Motor neuron (in vitro differentiated cells): ENCODE measurements around the gene FAM107B. TPM values are rescaled to one million over a fixed set of nuclear protein-coding genes. Genes with fewer than 3 reads are reported as not detected.
A peak's percentile ranks its signal among the peaks of the same experiment; 100 is the strongest.

ENCODE experiments used
- ATAC-seq, 8 experiments: fragments of 200-7000 bp; cut with Tn5 transposase; replicated peaks in 6 of 8; 2 replicates each; pipeline ENCODE4 v1.8.0; 2021; ENCODE audit warnings: mild to moderate bottlenecking in 8 of 8, moderate library complexity in 8 of 8
- H3K27ac ChIP-seq, 2 donors: fragments of 250-450 bp; sonication (Bioruptor Pico); 2 replicates each; pipeline ENCODE4 v1.9.0; 2021; ENCODE audit warnings: antibody characterized with exemption in 2 of 2, mild to moderate bottlenecking in 2 of 2, moderate library complexity in 1 of 2
- H3K4me1 ChIP-seq, 2 donors: fragments of 250-450 bp; sonication (Bioruptor Pico); replicated peaks in 1 of 2; 2 replicates each; pipeline ENCODE4 v1.6.1; 2021; ENCODE audit warnings: antibody characterized with exemption in 2 of 2, mild to moderate bottlenecking in 2 of 2, moderate library complexity in 1 of 2
- H3K4me3 ChIP-seq, 5 donors: fragments of 250-450 bp; sonication (Bioruptor Pico); 2 replicates each; pipeline ENCODE4 v1.9.0; 2021; ENCODE audit warnings: antibody characterized with exemption in 5 of 5, mild to moderate bottlenecking in 5 of 5, moderate library complexity in 4 of 5
- WGBS, 10 experiments: fragments of 450-650 bp; shearing (Covaris generic); methylation state at CpG; one replicate each; pipeline ENCODE4 v1.0.0; 2022; 5-methylcytosine and 5-hydroxymethylcytosine counted together
- in situ Hi-C, 9 experiments: fragments of 400-800 bp; cut with MboI; loops; one replicate each; pipeline ENCODE4 v1.15.0; 2021; ENCODE audit warnings: low sequenced_read_pairs in 9 of 9, low pct_unique_long_range_greater_than_20kb in 2 of 9; ENCODE audit not compliant: unreplicated experiment in 9 of 9
- total RNA-seq, 8 experiments: library from RNA; unstranded; fragments of 300-600 nt; gene quantifications; 2 replicates each; pipeline versions ENCODE4 v1.2.3 to v1.2.4, GENCODE V29; 2022

FAM107B gene
- total RNA-seq, 8 experiments from 2014 or later: 2.0 to 60.4 (median 25.4) TPM

DNA sequence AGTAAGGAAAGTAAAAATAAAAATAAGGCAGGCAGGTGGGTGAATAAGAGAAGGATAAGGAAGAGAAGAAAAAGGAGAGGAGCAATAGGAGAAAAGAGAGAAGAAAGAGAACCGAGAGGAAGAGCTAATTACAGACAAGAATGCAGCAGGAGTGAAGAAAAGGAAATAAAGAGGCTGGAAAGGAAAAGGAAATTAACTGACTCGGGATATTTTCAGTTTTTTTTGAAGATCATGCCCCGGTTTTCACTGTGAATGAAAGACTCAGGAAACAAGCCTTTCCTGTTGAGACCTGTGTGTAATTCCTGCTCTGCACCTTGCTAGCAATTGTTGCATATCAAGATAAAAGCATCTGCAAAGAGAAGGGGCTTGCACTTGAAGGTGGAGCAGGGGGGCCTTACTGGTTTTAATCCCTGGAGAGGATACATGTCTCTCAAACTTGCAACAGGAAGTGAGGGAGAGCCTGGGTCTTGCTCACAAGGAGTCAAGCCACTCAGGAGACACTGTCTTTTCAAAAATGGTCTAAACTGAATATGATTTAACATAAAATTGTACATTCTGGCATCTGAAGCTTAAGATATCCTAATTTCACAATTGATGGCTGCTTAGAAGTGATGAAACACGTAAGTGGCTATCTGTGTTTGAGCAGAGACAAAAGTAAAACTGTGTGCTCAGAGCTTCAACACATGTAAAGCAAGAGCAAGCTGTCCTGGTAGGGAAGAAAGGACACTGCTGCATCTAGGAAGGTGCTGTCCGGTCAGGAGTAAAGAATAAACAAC lies 157.6 kb downstream of the FAM107B start:
- Histone ChIP-seq H3K4me1 (peaks cover 0 to 2% of the 10 kb centered on the region in 2 donors), H3K4me3 (no peak overlapping the region), H3K27ac (no peak overlapping the region)
- WGBS, 10 experiments: 38 to 89% (median 62%) methylated on average over 2 to 5 of the region's 5 CpGs
- in situ Hi-C loops: no loop called here
- ATAC-seq: no peak

DNA sequence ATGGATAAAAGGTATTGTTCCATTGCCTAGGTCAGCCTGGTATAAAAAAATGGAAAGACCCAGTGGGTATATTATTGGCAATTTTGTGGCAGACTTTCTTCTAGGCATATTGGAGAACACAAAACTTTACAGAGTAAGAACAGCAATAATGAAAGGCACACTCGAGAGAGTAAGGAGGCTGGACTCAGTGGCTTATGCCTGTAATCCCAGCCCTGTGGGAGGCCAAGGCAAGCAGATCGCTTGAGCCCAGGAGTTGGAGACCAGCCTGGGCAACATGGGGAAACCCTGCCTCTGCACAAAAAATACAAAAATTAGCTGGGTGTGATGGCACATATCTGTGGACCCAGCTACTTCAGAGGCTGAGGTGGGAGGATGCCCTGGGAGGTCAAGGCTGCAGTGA lies 158.2 kb downstream of the FAM107B start:
- Histone ChIP-seq H3K4me1 (peaks cover 0 to 9% of the 10 kb centered on the region in 2 donors), H3K27ac (no peak overlapping the region), H3K4me3 (no peak overlapping the region)
- 60 to 92% (median 79%) methylated on average over 1 to 2 of the region's 2 CpGs; no CpG with 5 or more reads in 2 of the 10 experiments for WGBS, 10 experiments
- in situ Hi-C loops: no loop called here
- ATAC-seq: no peak

DNA sequence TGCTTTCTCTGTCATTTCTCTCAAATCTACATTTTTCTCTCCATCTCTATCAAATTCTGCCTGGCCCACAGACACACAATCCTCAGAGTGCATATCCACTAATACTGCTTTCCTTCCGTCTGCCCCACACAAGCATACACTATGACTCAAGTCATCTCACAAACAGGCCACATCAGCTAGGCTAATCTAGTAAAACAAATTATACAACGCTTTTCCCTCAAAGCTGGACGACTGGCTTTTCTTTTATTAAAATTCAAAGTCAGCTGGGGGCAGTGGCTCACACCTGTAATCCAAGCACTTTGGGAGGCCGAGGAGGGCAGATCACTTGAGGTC lies 161.1 kb downstream of the FAM107B start:
- in situ Hi-C loops: no loop called here
- no peak for ATAC-seq
- 43 to 100% (median 91%) methylated on average over 2 to 4 of the region's 4 CpGs; no CpG with 5 or more reads in 4 of the 10 experiments for WGBS, 10 experiments

DNA sequence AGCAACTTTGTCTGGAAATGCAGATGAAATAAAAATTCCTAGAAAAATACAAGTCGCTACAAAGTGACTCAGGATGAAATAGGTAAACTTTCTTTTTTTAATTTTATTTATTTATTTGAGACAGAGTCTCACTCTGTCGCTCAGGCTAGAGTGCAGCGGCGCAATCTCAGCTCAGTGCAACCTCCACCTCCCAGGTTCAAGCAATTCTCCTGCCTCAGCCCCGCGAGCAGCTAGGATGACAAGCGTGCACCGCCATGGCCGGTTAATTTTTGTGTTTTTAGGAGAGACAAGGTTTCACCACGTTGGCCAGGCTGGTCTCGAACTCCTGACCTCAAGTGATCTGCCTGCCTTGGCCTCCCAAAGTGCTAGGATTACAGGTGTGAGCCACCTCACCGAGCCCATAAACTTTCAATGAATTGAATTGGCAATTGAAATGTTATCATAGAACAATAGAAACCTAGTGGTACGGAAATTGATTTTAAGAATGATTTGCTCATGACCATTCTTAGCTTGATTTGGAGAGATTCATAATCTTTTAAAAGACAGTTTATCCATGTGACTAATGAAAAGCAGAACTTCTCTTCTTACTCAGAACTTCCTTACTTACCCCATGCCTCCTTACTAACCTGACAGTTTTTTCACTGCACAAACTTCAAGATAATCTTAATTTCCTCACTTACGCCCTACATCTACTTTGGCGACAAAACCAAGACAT lies 161.7 kb downstream of the FAM107B start:
- Histone ChIP-seq H3K27ac (no peak overlapping the region), H3K4me3 (no peak overlapping the region), H3K4me1 (peaks cover 4 to 9% of the 10 kb centered on the region in 2 donors)
- no peak for ATAC-seq
- WGBS, 10 experiments: 76 to 100% (median 92%) methylated on average over 2 to 15 of the region's 15 CpGs
- in situ Hi-C loops: no loop called here

More for the DNA sequence above, 161.1 kb downstream of the FAM107B start:
- H3K27ac ChIP-seq: no peak overlapping the region
- H3K4me3 ChIP-seq: no peak overlapping the region
- H3K4me1 ChIP-seq: peaks cover 0 to 9% of the 10 kb centered on the region in 2 donors

DNA sequence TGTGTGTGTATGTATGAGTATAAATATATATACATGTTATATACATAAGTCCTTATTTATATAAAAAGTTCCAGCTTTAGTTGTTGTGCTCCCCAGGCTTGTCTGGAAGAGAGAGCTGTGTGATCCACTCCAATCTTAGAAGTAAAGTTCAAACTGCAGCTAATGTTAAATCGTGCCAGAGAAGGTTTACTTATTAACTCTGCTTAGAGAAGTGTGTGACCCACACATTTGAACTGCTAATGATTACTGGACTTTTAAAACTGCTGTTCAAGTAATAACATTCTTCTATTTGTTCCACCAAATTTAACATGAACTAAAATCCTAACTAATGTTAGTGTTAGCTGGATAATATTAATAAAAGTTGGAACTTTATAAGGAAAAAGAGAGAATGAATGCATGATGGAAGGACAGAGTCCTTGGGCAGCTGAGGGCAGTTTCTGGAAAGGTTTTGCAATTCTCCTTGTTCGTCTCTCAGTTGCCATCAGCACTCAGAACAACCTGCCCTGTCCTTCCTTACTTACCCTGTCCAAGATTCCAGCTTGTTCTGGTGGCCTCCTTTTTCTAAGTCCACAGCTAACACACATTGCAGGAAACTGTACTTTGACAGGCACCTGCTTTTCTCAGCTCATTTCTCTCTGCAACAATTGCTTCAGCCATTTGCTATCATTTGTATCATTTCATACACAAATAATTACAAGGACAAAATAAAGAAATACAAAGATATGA lies 162.6 kb downstream of the FAM107B start:
- peaks cover 9 to 12% of the 10 kb centered on the region in 2 donors for H3K4me1 ChIP-seq
- in situ Hi-C loops: no loop called here
- H3K4me3 ChIP-seq: no peak overlapping the region
- ATAC-seq: no peak
- no peak overlapping the region for H3K27ac ChIP-seq
- 0 to 43% (median 0%) methylated on average over 1 to 2 of the region's 2 CpGs; no CpG with 5 or more reads in 3 of the 10 experiments for WGBS, 10 experiments

DNA sequence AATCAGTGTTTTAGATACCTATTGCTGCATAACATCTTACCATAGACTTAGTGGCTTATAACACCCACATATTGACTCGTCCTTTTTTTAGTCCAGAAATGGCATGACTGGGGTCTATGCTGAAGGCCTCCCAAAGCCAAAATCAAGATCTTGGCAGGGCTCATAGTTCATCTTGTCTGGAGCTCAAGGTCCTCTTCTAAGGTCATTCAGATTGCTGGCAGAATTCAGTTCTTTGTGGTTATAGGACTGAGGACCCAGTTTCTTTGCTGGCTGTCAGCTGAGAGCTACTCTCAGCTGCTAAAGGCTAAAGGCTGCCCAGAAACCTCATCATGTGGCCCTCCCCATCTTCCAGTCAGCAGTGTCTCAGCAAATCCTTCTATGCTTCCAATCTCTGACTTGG lies 165.5 kb downstream of the FAM107B start:
- peaks cover 9 to 17% of the 10 kb centered on the region in 2 donors for H3K4me1 ChIP-seq
- H3K27ac ChIP-seq: no peak overlapping the region
- in situ Hi-C loops: no loop called here
- 20 to 80% (median 56%) methylated on average over 1 of the region's 1 CpG; no CpG with 5 or more reads in 5 of the 10 experiments for WGBS, 10 experiments
- no peak overlapping the region for H3K4me3 ChIP-seq
- ATAC-seq: no peak

DNA sequence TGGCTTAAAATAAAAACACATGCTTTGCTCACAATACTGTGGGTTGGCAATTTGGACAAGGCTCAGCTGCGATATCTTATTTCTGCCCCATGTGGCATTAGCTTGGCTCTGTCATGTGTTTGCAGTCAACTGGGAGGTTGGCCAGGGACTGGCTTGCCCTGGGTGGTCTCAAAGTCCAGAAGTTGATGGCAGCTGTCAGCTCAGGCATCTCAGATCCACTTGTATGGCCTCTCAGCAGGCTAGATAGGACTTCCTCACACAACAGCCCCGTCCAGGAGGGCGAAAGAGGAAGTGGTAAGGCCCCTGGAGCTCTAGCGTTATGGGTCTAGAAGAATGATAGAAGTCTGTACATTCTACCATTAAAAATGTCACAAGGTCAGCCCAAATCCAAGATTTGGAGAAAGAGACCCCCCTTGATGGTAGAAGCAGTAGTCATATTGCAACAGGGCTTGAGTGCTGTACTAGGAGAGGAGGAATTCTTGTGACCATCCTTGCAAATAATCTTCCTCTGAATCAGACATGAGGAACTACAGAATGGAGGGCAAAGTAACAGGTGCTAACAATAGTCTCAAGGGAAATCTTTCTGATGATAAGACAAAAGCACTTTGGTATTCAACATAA lies 166.2 kb downstream of the FAM107B start:
- WGBS, 10 experiments: 29 to 100% (median 82%) methylated on average over 1 to 4 of the region's 4 CpGs; no CpG with 5 or more reads in 1 of the 10 experiments
- Histone ChIP-seq H3K27ac (no peak overlapping the region), H3K4me3 (no peak overlapping the region), H3K4me1 (peaks cover 9 to 17% of the 10 kb centered on the region in 2 donors)
- ATAC-seq: no peak
- in situ Hi-C loops: no loop called here

DNA sequence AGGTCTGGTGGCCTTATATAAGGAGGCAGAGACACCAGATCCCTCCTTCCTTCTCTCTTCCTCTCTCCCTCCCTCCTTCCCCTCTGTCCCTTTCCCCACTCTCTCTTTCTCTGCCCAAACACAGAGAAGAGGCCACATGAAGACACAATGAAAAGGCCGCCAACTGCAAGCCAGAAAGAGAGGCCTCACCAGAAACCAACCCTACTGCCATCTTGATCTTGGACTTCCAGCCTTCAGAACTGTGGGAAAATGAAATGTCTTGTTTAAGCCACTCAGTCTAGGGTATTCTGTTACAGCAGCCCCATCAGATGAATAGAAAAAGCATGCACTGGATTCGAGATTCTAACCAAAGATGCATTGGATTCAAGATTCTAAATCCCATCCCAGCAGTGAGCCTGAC lies 168.1 kb downstream of the FAM107B start:
- H3K4me1 ChIP-seq: peaks cover 10 to 30% of the 10 kb centered on the region in 2 donors
- H3K4me3 ChIP-seq: no peak overlapping the region
- ATAC-seq: no peak
- in situ Hi-C loops: no loop called here
- H3K27ac ChIP-seq: no peak overlapping the region
- 40 to 100% (median 90%) methylated on average over 1 to 2 of the region's 2 CpGs; no CpG with 5 or more reads in 5 of the 10 experiments for WGBS, 10 experiments

DNA sequence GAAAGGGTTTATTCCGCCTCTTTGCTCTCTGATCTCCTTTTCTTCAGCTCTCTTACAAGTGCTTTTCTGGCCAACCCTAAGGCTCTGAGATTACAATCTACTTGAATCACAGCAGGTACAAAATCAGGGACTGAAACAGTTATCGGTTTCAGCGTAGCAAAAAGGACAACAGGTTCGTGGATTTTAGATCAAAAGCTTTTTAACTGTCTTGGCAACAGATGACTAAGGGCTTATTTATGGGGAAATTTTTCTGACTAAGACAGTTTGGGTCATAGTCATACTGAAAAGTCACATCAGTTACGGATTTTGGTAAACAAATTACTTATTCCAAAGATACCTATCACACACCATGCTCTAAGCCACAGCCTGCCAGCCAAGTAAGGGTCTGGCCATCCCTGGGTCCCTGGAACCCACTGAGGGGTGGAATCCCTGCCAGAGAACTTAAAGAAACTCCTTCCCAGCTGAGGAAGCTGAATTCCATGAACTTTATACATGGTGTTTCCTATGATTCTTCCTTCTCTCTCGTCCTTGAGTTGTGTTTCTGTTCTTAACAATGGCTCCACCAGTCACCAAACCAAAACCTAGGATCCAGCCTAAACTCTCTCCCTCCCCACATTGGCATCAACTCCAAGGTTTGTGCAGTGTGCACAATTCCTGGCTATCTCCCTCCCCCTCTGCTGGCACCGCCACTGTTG lies 169.3 kb downstream of the FAM107B start:
- 17 to 100% (median 58%) methylated on average over 1 to 6 of the region's 7 CpGs; no CpG with 5 or more reads in 1 of the 10 experiments for WGBS, 10 experiments
- Histone ChIP-seq H3K27ac (no peak overlapping the region), H3K4me1 (peaks cover 11 to 30% of the 10 kb centered on the region in 2 donors), H3K4me3 (no peak overlapping the region)
- peak in 1 of 8 experiments; percentile 3 for ATAC-seq
- in situ Hi-C loops: no loop called here

DNA sequence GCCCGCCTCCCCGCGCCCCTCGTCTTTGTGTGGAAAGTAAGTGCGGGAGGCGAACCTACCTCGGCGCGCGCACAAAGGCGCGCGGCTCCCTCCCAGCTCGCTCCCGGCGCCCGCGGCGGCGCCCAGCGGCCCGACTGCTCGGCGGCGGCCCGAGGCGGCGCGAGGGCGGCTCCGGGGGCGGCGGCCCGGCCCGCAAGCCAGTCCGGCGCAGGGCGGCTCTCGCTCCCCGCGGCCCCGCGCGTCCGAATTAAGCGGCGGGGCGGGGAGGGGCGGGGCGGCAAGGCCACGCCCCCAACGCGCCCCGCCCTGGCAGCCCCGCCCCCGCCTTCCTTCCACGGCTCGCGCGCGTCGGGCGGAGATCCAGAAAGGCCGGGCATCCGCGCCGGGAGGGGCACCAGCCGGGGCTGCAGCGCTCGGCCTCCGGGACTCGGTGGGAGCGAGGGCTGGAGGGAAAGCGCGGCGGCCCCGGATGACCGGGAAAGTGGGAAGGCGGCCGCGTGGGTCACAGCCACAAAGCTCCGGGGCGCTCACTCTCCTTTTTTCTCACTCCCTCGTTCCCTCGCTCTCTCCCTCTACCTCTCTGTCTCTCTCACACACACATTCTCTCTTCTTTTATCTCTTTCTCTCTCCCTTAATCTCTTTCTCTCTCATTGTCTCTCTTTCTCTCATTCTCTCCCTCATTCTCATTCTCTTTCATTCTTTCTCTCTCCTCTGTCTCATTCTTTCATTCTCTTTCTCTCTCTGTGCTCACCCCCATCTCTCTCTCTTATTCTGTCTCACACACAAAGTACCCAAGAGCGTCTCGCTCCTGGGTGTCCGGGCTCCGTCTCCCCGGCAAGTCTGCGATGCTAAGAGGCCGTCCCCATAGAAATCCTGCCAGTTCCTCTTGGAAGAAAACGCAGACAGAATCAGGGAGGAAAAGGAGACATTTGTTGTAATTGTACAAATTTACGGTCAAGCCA lies 170.2 kb downstream of the FAM107B start:
- H3K4me1 ChIP-seq: peaks cover 11 to 30% of the 10 kb centered on the region in 2 donors
- peak overlapping the region; percentile 63 to 89 (median 70) for H3K4me3 ChIP-seq
- 0 to 23% (median 6%) methylated on average over 5 to 24 of the region's 94 CpGs for WGBS, 10 experiments
- ATAC-seq: peak; percentile 80 to 93 (median 90)
- in situ Hi-C loops: no loop called here
- H3K27ac ChIP-seq: peak overlapping the region; percentile 12 to 54

DNA sequence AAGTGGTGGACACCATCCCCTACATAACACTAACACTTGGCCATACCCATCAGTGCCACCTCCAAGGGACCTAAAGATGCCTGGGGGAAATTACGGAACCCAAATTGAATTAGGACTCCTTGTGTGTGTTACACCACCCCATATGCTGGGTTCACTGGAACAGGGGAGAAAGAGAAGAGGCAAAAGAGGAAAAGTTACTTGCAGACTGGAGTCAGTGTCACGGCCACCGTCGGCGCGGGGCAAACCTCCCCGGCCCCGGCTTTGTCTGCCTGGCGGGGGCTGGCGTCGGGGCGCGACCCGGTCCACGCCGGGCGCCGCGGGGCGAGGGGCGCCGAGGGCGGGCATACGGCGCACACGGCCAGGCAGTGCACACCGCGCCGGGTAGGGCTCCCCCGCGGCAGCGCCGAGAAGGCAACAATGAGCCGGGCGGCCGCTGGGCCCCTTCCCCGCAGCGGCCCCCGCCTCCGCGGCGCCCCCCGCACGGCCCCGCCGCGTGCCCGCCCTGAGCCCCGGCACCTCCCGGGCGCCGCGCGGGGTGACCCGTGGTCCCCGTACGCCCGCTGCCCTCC lies 171.1 kb downstream of the FAM107B start:
- peak overlapping the region; percentile 12 to 54 for H3K27ac ChIP-seq
- ATAC-seq: peak; percentile 14 to 63 (median 60)
- in situ Hi-C loops: no loop called here
- H3K4me1 ChIP-seq: peaks cover 11 to 30% of the 10 kb centered on the region in 2 donors
- H3K4me3 ChIP-seq: peak overlapping the region; percentile 63 to 89 (median 70)
- WGBS, 10 experiments: 0% methylated on average over 1 to 9 of the region's 58 CpGs; no CpG with 5 or more reads in 6 of the 10 experiments
